ENCODE data around the gene IGSF1. TPM values are rescaled to one million over a fixed set of nuclear protein-coding genes. Genes with fewer than 3 reads are reported as not detected.

The IGSF1 gene
- total and polyA plus RNA-seq, 2 of the 4 experiments (the other 2 are of a cell fraction), result not detected

DNA sequence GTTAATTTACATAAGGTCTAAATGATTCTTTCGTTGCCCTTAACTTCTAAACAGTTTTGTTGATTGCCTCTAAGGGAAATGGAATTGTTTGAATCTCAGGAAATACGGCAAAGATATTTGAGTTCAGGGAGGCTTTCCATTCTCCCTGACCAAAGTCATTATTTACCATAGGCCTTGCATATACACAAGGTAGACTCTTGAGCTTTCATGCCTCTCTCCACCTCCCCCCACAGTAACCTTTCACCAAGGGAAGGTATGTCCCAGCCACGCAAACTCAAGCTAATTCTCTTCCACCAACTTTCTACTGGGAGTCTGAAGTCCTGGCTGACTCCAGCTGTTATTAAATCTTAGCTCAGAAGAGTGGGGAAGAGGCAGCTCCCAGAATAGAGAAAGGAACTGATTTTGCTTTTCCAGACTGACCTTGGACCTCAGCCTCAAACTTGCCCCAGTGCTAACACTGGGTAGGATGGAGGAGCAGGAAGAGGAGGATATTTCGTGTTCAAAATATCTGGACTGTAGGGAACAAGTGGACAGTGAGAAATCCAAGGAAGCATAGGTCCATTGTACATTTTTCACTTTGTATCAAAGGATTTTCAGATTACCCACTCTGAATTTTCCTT is 1.4 kb downstream of the IGSF1 start:
- in situ Hi-C loops (cut with MboI; ENCODE audit: low sequenced_read_pairs), result no loop called here
- H3K27me3 ChIP-seq (ENCODE audit: control insufficient read depth, insufficient read depth, low read length), result peaks cover 3% of the 10 kb centered on the region; the same call in 1 of the 2 replicates
- no peak overlapping the region for H3K27ac ChIP-seq (ENCODE audit: insufficient read depth, low read length)
- no peak overlapping the region for H2BK20ac ChIP-seq (ENCODE audit: low read depth, low read length)
- H3K9me3 ChIP-seq (ENCODE audit: control insufficient read depth, insufficient read depth, low read length), result no peaks in the 10 kb centered on the region
- intact Hi-C loops (cut with micrococcal nuclease), result no loop called here
- H3K4ac ChIP-seq (ENCODE audit: low read depth, low read length), result no peak overlapping the region
- no peak overlapping the region for H3K9ac ChIP-seq (ENCODE audit: low read depth, low read length)
- H3K4me3 ChIP-seq (ENCODE audit: insufficient read depth, low read depth, low read length), result no peak overlapping the region
- no peak overlapping the region for H3K56ac ChIP-seq (ENCODE audit: extremely low read depth, insufficient read depth, low read length)
- no TSS peak for BruUV-seq (replicated peaks)
- ATAC-seq (ENCODE audit: low read depth), result no peak
- no peaks in the 10 kb centered on the region for H4K20me1 ChIP-seq (ENCODE audit: insufficient read depth, low read length)
- dilution Hi-C loops (cut with HindIII; ENCODE audit: low sequenced_read_pairs, unreplicated experiment), result no loop called here
- no peak overlapping the region for H2BK120ac ChIP-seq (ENCODE audit: low read depth, low read length)
- no peak overlapping the region for H2AK5ac ChIP-seq (ENCODE audit: low read depth, low read length)
- H3K9me1 ChIP-seq (ENCODE audit: insufficient read depth, low read length), result no peaks in the 10 kb centered on the region
- CTCF ChIA-PET, result no interaction called here
- no peak overlapping the region for H4K91ac ChIP-seq (ENCODE audit: insufficient read depth, low read depth, low read length)
- no CpG with 5 or more reads among the region's 4 CpGs for WGBS, 2 experiments (ENCODE audit: extremely low coverage in 2 of 2, insufficient read length in 1 of 2)
- no peaks in the 10 kb centered on the region for H3K4me1 ChIP-seq (ENCODE audit: control insufficient read depth, insufficient read depth, low read length)
- no peak overlapping the region for H4K5ac ChIP-seq (ENCODE audit: low read depth, low read length)
- H3K18ac ChIP-seq (ENCODE audit: low read depth, low read length), result no peak overlapping the region
- H2AFZ ChIP-seq (replicated peaks; ENCODE audit: low read length, poor library complexity), result no peak overlapping the region
- POLR2A ChIA-PET (ENCODE audit: unreplicated experiment), result no interaction called here
- no peak overlapping the region for H3K23ac ChIP-seq (ENCODE audit: low read depth, low read length)
- H2BK15ac ChIP-seq (ENCODE audit: low read depth, low read length), result no peak overlapping the region
- no peak overlapping the region for H3K4me2 ChIP-seq (ENCODE audit: low read depth, low read length)
- DNase-seq, result no peak
- no peak for TF ChIP-seq MAZ (IDR thresholded peaks at IDR 0.05; ENCODE audit: borderline replicate concordance, low read depth, low read length)
- no peak for TF ChIP-seq RCOR1 (IDR thresholded peaks at IDR 0.05; ENCODE audit: insufficient replicate concordance, low read length)
- no peak for TF ChIP-seq CHD1 (IDR thresholded peaks at IDR 0.05; ENCODE audit: low read depth, low read length)
- TF ChIP-seq RFX5 (IDR thresholded peaks at IDR 0.05; ENCODE audit: low read depth, low read length), result no peak
- no peak for TF ChIP-seq NFE2L2 (IDR thresholded peaks at IDR 0.05; ENCODE audit: low read depth, low read length)
- TF ChIP-seq SMC3 (IDR thresholded peaks at IDR 0.05; ENCODE audit: low read depth, low read length), result no peak
- TF ChIP-seq RAD21 (IDR thresholded peaks at IDR 0.05; ENCODE audit: low read length), result no peak
- no peak for TF ChIP-seq CTCF (conservative IDR thresholded peaks at IDR 0.05; ENCODE audit: low read depth, low read length)
- no peak for TF ChIP-seq BHLHE40 (IDR thresholded peaks at IDR 0.05; ENCODE audit: low read depth, low read length)
- no peak for TF ChIP-seq MAFK (IDR thresholded peaks at IDR 0.05; ENCODE audit: low read depth, low read length)
- TF ChIP-seq FOS (IDR thresholded peaks at IDR 0.05; ENCODE audit: low read depth, low read length), result no peak
- TF ChIP-seq MXI1 (IDR thresholded peaks at IDR 0.05; ENCODE audit: borderline replicate concordance, low read depth, low read length), result no peak
- TF ChIP-seq USF2 (IDR thresholded peaks at IDR 0.05; ENCODE audit: low read depth, low read length), result no peak
- no peak for TF ChIP-seq POLR2A (IDR thresholded peaks at IDR 0.05; ENCODE audit: low read depth, low read length)
- H3K14ac ChIP-seq (replicated peaks; ENCODE audit: low read depth, low read length), result no peak overlapping the region
- no peaks in the 10 kb centered on the region for H3K36me3 ChIP-seq (ENCODE audit: control insufficient read depth, insufficient read depth, low read length)
- no peak overlapping the region for H2AK9ac ChIP-seq (replicated peaks; ENCODE audit: low read depth, low read length, poor library complexity)
- H4K8ac ChIP-seq (ENCODE audit: low read depth in 2 of 2, low read length in 2 of 2), result no peak overlapping the region
- no peak overlapping the region for H2BK5ac ChIP-seq (ENCODE audit: low read depth, low read length, poor library complexity, severe bottlenecking)
- H3K79me1 ChIP-seq (ENCODE audit: low read depth in 1 of 2, low read length in 2 of 2), result no peaks in the 10 kb centered on the region

Measured in IMR-90 (cell line).